Sigmoid colon (tissue), 7 donors: Measurements from ENCODE around the gene B3GAT1. TPM values are rescaled to one million over a fixed set of nuclear protein-coding genes. Genes with fewer than 3 reads are reported as not detected.

Experiments
- DNase-seq: peaks from one replicate; pipeline ENCODE4 v3.0.0-alpha.2; 2019
- H3K27ac ChIP-seq, 4 donors: fragments of 200-600 bp; sonication (generic); one replicate each; pipeline ENCODE4 v1.5.1; 2016 to 2019; ENCODE audit warnings: mild to moderate bottlenecking in 1 of 4
- H3K27me3 ChIP-seq, 3 donors: fragments of 200-600 bp; sonication (generic); one replicate each; pipeline ENCODE4 v1.5.1; 2019; ENCODE audit warnings: mild to moderate bottlenecking in 1 of 3
- H3K36me3 ChIP-seq, 4 donors: fragments of 200-600 bp; sonication (generic); one replicate each; pipeline ENCODE4 v1.5.1; 2016 to 2019
- H3K4me1 ChIP-seq, 4 donors: fragments of 200-600 bp; sonication (generic); one replicate each; pipeline ENCODE4 v1.5.1; 2017 to 2019
- H3K4me3 ChIP-seq, 4 donors: fragments of 200-600 bp; sonication (generic); one replicate each; pipeline ENCODE4 v1.5.1; 2017 to 2019; ENCODE audit warnings: mild to moderate bottlenecking in 2 of 4, moderate library complexity in 1 of 4
- H3K9me3 ChIP-seq, 4 donors: fragments of 200-600 bp in 3 of 4; sonication (generic) in 3 of 4; one replicate each; pipeline versions ENCODE4 v1.5.1 to v1.6.1; 2013 to 2019
- CTCF ChIP-seq, 4 experiments: fragments of 450-650 bp in 3 of 4; fragments of 200-600 bp in 1 of 4; IDR thresholded peaks; one replicate each; pipeline ENCODE4 v1.5.1; 2016 to 2019; ENCODE audit warnings: antibody characterized with exemption in 4 of 4, mild to moderate bottlenecking in 3 of 4, moderate library complexity in 2 of 4
- EP300 ChIP-seq, 4 donors: sonication (generic); formaldehyde crosslinking; IDR thresholded peaks; one replicate each; pipeline ENCODE4 v1.6.1; 2017; ENCODE audit warnings: antibody characterized with exemption in 4 of 4
- POLR2A ChIP-seq, 2 donors: fragments of 450-650 bp; IDR thresholded peaks; one replicate each; pipeline ENCODE4 v1.6.1; 2016; ENCODE audit warnings: antibody characterized with exemption in 2 of 2, mild to moderate bottlenecking in 2 of 2, moderate library complexity in 2 of 2
- POLR2AphosphoS5 ChIP-seq, 4 donors: sonication (generic); formaldehyde crosslinking; IDR thresholded peaks; one replicate each; pipeline ENCODE4 v1.6.1; 2017; ENCODE audit warnings: antibody characterized with exemption in 4 of 4
- whole genome bisulfite sequencing, 2 donors: extraction: QIAGEN DNeasy Blood & Tissue Kit; methylation state at CpG; one replicate each; pipeline ENCODE4 v1.1.7; 2013; 5-methylcytosine and 5-hydroxymethylcytosine counted together
- intact Hi-C: fragments of 100-400 bp; cut with DNase I; formaldehyde crosslinking; loops from one replicate; pipeline ENCODE4 v1.15.1; 2023
- polyA plus RNA-seq, 3 donors: library from polyadenylated mRNA; stranded (reverse); fragments of 200-250 nt; gene quantifications; one replicate each; pipeline ENCODE4 v1.2.3, GENCODE V29; 2013
- total RNA-seq, 4 donors: library from RNA; depleted of rRNA; stranded (reverse); fragments of >200 nt; gene quantifications; one replicate each; pipeline ENCODE4 v1.1.0, GENCODE V29; 2016
- donor health status: healthy with polysubstance abuse.
- donor health status: Bipolar disorder and iron deficiency.
- donor health status: healthy.

Gene B3GAT1
- total and polyA plus RNA-seq, 7 donors = 0.16 to 0.63 (median 0.27) TPM; not detected in 3

DNA sequence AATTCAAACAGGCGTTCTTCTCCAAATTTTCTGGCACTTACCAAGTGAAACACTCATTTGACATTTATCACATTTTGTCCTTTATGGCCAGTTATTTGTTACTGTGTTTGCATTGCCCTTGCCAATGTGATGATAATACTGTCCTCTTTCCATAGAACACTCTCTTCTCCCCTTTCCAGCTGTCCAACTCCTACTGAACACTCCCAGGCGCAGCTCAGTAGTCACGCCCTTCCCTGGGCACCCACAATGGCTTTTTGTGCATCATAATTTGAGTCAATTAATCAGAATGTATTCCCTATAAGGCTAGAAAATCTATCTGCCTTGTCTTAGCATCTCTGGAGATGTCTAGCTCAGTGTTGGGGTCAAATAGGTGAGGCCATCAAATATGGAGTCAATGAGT, 21.2 kb upstream of the B3GAT1 start:
- Histone ChIP-seq H3K4me1 (no peaks in the 10 kb centered on the region), H3K27me3 (peaks cover 0 to 18% (median 0%) of the 10 kb centered on the region in 3 donors), H3K36me3 (no peaks in the 10 kb centered on the region), H3K27ac (no peak overlapping the region), H3K4me3 (no peak overlapping the region), H3K9me3 (no peaks in the 10 kb centered on the region)
- TF ChIP-seq POLR2AphosphoS5 (IDR thresholded peaks at IDR 0.05) (no peak), EP300 (IDR thresholded peaks at IDR 0.05) (no peak)
- intact Hi-C loops = no loop called here
- 41 to 72% methylated on average over 3 of the region's 3 CpGs for WGBS, 2 donors
- no peak for DNase-seq

- no peak for DNase-seq
- Histone ChIP-seq H3K27me3 (peaks cover 0 to 23% (median 0%) of the 10 kb centered on the region in 3 donors), H3K9me3 (no peaks in the 10 kb centered on the region), H3K4me1 (no peaks in the 10 kb centered on the region), H3K4me3 (no peak overlapping the region), H3K36me3 (no peaks in the 10 kb centered on the region), H3K27ac (no peak overlapping the region)
- WGBS, 2 donors = 21 to 24% methylated on average over 2 of the region's 2 CpGs
- intact Hi-C loops = no loop called here
- no peak for TF ChIP-seq POLR2AphosphoS5 (IDR thresholded peaks at IDR 0.05)
- TF ChIP-seq POLR2A (IDR thresholded peaks at IDR 0.05) = no peak
- no peak for TF ChIP-seq EP300 (IDR thresholded peaks at IDR 0.05)
- no peak for TF ChIP-seq CTCF (IDR thresholded peaks at IDR 0.05)
Measured at GRCh38 chr11:134432776-134433175, 20.7 kb upstream of the B3GAT1 start.

GRCh38 chr11:134429106-134429505, 17.1 kb upstream of the B3GAT1 start:
- 79 to 84% methylated on average over 10 of the region's 10 CpGs for WGBS, 2 donors
- Histone ChIP-seq H3K36me3 (no peaks in the 10 kb centered on the region), H3K4me1 (no peaks in the 10 kb centered on the region), H3K9me3 (no peaks in the 10 kb centered on the region), H3K27ac (no peak overlapping the region), H3K4me3 (no peak overlapping the region), H3K27me3 (peaks cover 0 to 29% (median 7%) of the 10 kb centered on the region in 3 donors)
- TF ChIP-seq POLR2AphosphoS5 (IDR thresholded peaks at IDR 0.05) = no peak
- TF ChIP-seq CTCF (IDR thresholded peaks at IDR 0.05) = no peak
- TF ChIP-seq POLR2A (IDR thresholded peaks at IDR 0.05) = no peak
- TF ChIP-seq EP300 (IDR thresholded peaks at IDR 0.05) = no peak
- intact Hi-C loops = no loop called here
- DNase-seq = no peak

DNA sequence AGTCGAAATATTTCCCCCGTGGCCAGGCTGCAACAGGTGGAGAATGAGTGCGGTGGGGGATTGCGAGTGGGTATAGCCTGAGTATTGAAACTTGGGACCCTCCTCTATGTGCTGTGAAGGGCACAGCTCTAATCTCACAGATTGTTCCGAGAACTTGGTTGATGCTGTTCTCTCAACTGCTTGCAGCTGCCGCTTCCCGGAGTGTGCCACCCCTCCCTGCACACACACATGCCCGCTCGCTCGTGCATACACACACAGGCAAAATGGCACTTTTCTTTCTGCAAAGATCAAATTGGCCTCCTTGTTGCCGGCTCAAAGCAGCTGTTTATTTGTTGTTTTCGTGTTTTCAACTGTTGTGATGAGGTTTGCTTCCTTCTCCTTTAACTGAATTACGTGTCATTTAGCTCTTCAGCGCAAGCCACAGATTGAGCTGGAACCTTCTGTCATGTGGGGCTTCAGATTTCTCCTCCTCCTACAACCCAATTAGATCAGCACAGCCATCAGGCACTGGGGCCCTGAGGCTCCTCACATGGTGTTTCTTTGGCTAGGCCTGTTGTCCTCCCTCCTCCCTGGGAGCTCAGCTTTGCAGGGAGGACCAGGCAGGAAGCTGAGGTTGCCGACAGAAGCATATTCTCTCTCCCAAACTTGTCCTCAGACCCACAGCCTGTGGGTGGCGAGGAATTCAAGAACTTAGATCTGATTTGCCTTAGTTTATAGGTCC, 13.9 kb upstream of the B3GAT1 start:
- H3K4me1 ChIP-seq = no peaks in the 10 kb centered on the region
- no peaks in the 10 kb centered on the region for H3K9me3 ChIP-seq
- TF ChIP-seq EP300 (IDR thresholded peaks at IDR 0.05) (no peak), POLR2AphosphoS5 (IDR thresholded peaks at IDR 0.05) (no peak), POLR2A (IDR thresholded peaks at IDR 0.05) (no peak), CTCF (IDR thresholded peaks at IDR 0.05) (no peak)
- 77 to 82% methylated on average over 16 of the region's 16 CpGs for WGBS, 2 donors
- H3K27me3 ChIP-seq = peaks cover 0 to 29% (median 7%) of the 10 kb centered on the region in 3 donors
- intact Hi-C loops = no loop called here
- no peak overlapping the region for H3K4me3 ChIP-seq
- no peak for DNase-seq
- H3K27ac ChIP-seq = no peak overlapping the region
- no peaks in the 10 kb centered on the region for H3K36me3 ChIP-seq

DNA sequence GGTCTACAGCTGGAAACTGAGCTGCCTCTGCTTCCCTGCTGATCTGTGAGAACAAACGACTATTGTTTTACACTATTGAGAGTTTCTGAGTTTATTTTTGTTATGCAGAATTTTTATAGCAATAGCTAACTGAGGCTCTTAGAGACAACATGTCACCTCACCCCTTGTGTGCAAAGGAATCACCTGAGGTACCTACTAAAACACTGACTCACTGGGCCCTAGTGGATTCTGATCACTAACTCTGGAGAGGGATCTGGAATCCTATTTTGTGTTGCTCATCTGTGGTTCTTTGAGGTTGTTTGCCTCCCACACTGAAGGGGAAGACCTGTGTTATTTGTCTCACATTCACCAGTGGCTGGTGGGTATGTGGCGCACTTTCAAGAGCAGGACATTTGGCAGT, 13.4 kb upstream of the B3GAT1 start:
- Histone ChIP-seq H3K36me3 (no peaks in the 10 kb centered on the region), H3K27me3 (peaks cover 0 to 29% (median 7%) of the 10 kb centered on the region in 3 donors), H3K9me3 (no peaks in the 10 kb centered on the region), H3K4me1 (no peaks in the 10 kb centered on the region), H3K4me3 (no peak overlapping the region), H3K27ac (no peak overlapping the region)
- intact Hi-C loops = no loop called here
- 60 to 67% methylated on average over 2 of the region's 2 CpGs for WGBS, 2 donors
- DNase-seq = no peak
- TF ChIP-seq POLR2AphosphoS5 (IDR thresholded peaks at IDR 0.05) = no peak
- TF ChIP-seq POLR2A (IDR thresholded peaks at IDR 0.05) = no peak
- TF ChIP-seq EP300 (IDR thresholded peaks at IDR 0.05) = no peak
- no peak for TF ChIP-seq CTCF (IDR thresholded peaks at IDR 0.05)
